Hepatocyte (in vitro differentiated cells): ENCODE measurements around the gene LGR4. TPM values are rescaled to one million over a fixed set of nuclear protein-coding genes. Genes with fewer than 3 reads are reported as not detected.

Experiments
- DNase-seq: peaks from one replicate; pipeline ENCODE4 v3.0.0-alpha.2; 2016; ENCODE audit warnings: low spot score
- H2AFZ ChIP-seq: fragments of 200-600 bp; sonication (generic); 2 replicates; pipeline ENCODE4 v1.6.0; 2016; ENCODE audit warnings: antibody characterized with exemption, mild to moderate bottlenecking
- H3K27ac ChIP-seq: fragments of 200-600 bp; sonication (generic); 2 replicates; pipeline ENCODE4 v1.5.1; 2016; ENCODE audit warnings: mild to moderate bottlenecking
- H3K27me3 ChIP-seq: fragments of 200-600 bp; sonication (generic); 2 replicates; pipeline ENCODE4 v1.6.1; 2016
- H3K36me3 ChIP-seq: fragments of 200-600 bp; sonication (generic); replicated peaks from 2 replicates; pipeline ENCODE4 v1.5.1; 2016; ENCODE audit warnings: low read depth; ENCODE audit not compliant: insufficient read depth
- H3K4me1 ChIP-seq: fragments of 200-600 bp; sonication (generic); 2 replicates; pipeline ENCODE4 v1.5.1; 2016; ENCODE audit warnings: mild to moderate bottlenecking, moderate library complexity; ENCODE audit not compliant: insufficient read depth
- H3K4me2 ChIP-seq: fragments of 200-600 bp; sonication (generic); 2 replicates; pipeline ENCODE4 v1.6.0; 2016
- H3K4me3 ChIP-seq: fragments of 200-600 bp; sonication (generic); 2 replicates; pipeline ENCODE4 v1.5.1; 2016; ENCODE audit warnings: mild to moderate bottlenecking
- H3K79me2 ChIP-seq: fragments of 200-600 bp; sonication (generic); 2 replicates; pipeline ENCODE4 v1.6.0; 2017; ENCODE audit warnings: mild to moderate bottlenecking
- H3K9me2 ChIP-seq: fragments of 200-600 bp; sonication (generic); replicated peaks from 2 replicates; pipeline ENCODE4 v1.6.0; 2017; ENCODE audit warnings: mild to moderate bottlenecking; ENCODE audit not compliant: insufficient read depth
- H3K9me3 ChIP-seq: fragments of 200-600 bp; sonication (generic); 2 replicates; pipeline ENCODE4 v1.5.1; 2016; ENCODE audit warnings: low read depth, mild to moderate bottlenecking
- H4K20me1 ChIP-seq: fragments of 200-600 bp; sonication (generic); 2 replicates; pipeline ENCODE4 v1.6.0; 2016; ENCODE audit warnings: mild to moderate bottlenecking; ENCODE audit not compliant: insufficient read depth, poor library complexity, severe bottlenecking
- CTCF ChIP-seq: fragments of 200-600 bp; sonication (generic); IDR thresholded peaks from 2 replicates; pipeline ENCODE4 v1.5.1; 2016; ENCODE audit warnings: antibody characterized with exemption, mild to moderate bottlenecking; ENCODE audit not compliant: poor library complexity
- EZH2 ChIP-seq: fragments of 200-600 bp; sonication (generic); IDR thresholded peaks from 2 replicates; pipeline ENCODE4 v1.6.1; 2016; ENCODE audit warnings: antibody characterized with exemption, mild to moderate bottlenecking, borderline replicate concordance
- EZH2phosphoT487 ChIP-seq: fragments of 200-600 bp; sonication (generic); IDR thresholded peaks from one replicate; pipeline ENCODE4 v1.6.1; 2018; ENCODE audit warnings: antibody characterized with exemption, mild to moderate bottlenecking, low read depth, moderate library complexity; ENCODE audit not compliant: unreplicated experiment, severe bottlenecking
- WGBS: methylation state at CpG from one replicate; pipeline ENCODE4 v1.1.6; 2016; ENCODE audit warnings: low lambda C conversion rate; ENCODE audit errors: missing lambda C conversion rate; 5-methylcytosine and 5-hydroxymethylcytosine counted together
- polyA plus RNA-seq: library from polyadenylated mRNA; unstranded; fragments of >200 nt; fragmentation: Nextera tagmentation; extraction: Ambion mirVana; gene quantifications from 2 replicates; pipeline ENCODE4 v1.2.1, GENCODE V29; 2016
- total RNA-seq: library from RNA; depleted of rRNA; stranded (reverse); fragments of >200 nt; gene quantifications from 2 replicates; pipeline ENCODE4 v1.2.3, GENCODE V29; 2014

LGR4 gene
- total and polyA plus RNA-seq, 2 experiments from 2014 or later, result 27.2 to 115 TPM

- peak overlapping the region; percentile 82 for H3K27ac ChIP-seq
- no peak overlapping the region for H2AFZ ChIP-seq
- 62% methylated on average over 6 of the region's 6 CpGs for WGBS
Observed at GRCh38 chr11:27390318-27391295, 82.0 kb downstream of the LGR4 start.

GRCh38 chr11:27388869-27389268, 83.7 kb downstream of the LGR4 start:
- Histone ChIP-seq H3K27ac (peak overlapping the region; percentile 76), H3K4me1 (peaks cover 55% of the 10 kb centered on the region), H2AFZ (no peak overlapping the region), H3K79me2 (peaks cover 34% of the 10 kb centered on the region), H3K4me2 (peak overlapping the region; percentile 45), H3K4me3 (no peak overlapping the region), H3K9me3 (no peaks in the 10 kb centered on the region), H3K36me3 (no peaks in the 10 kb centered on the region), H4K20me1 (no peaks in the 10 kb centered on the region), H3K9me2 (no peaks in the 10 kb centered on the region), H3K27me3 (no peaks in the 10 kb centered on the region)
- no peak for TF ChIP-seq EZH2
- TF ChIP-seq EZH2phosphoT487, result no peak
- TF ChIP-seq CTCF, result no peak
- DNase-seq, result no peak
- WGBS, result 54% methylated on average over 1 of the region's 1 CpG

More at GRCh38 chr11:27390318-27391295, 82.0 kb downstream of the LGR4 start:
- Histone ChIP-seq H3K9me3 (no peaks in the 10 kb centered on the region), H4K20me1 (no peaks in the 10 kb centered on the region), H3K27me3 (no peaks in the 10 kb centered on the region), H3K4me2 (peak overlapping the region; percentile 29), H3K79me2 (peaks cover 40% of the 10 kb centered on the region), H3K9me2 (no peaks in the 10 kb centered on the region), H3K4me3 (no peak overlapping the region), H3K36me3 (no peaks in the 10 kb centered on the region), H3K4me1 (peaks cover 71% of the 10 kb centered on the region)
- TF ChIP-seq EZH2 (no peak), CTCF (no peak), EZH2phosphoT487 (no peak)
- DNase-seq, result no peak

GRCh38 chr11:27388001-27388400, 84.6 kb downstream of the LGR4 start:
- TF ChIP-seq EZH2phosphoT487 (no peak), EZH2 (no peak), CTCF (no peak)
- H3K4me2 ChIP-seq, result peak overlapping the region; percentile 45
- H3K9me3 ChIP-seq, result no peaks in the 10 kb centered on the region
- H3K27ac ChIP-seq, result peak overlapping the region; percentile 76
- no peak overlapping the region for H2AFZ ChIP-seq
- no peak for DNase-seq
- H3K4me1 ChIP-seq, result peaks cover 48% of the 10 kb centered on the region
- no peaks in the 10 kb centered on the region for H3K9me2 ChIP-seq
- H3K4me3 ChIP-seq, result no peak overlapping the region
- no peaks in the 10 kb centered on the region for H4K20me1 ChIP-seq
- no peaks in the 10 kb centered on the region for H3K36me3 ChIP-seq
- WGBS, result 56% methylated on average over 2 of the region's 2 CpGs
- peaks cover 33% of the 10 kb centered on the region for H3K79me2 ChIP-seq
- no peaks in the 10 kb centered on the region for H3K27me3 ChIP-seq
